Chondrocyte (in vitro differentiated cells): ENCODE measurements around the gene CUBN. TPM values are rescaled to one million over a fixed set of nuclear protein-coding genes. Genes with fewer than 3 reads are reported as not detected.
A peak's percentile ranks its signal among the peaks of the same experiment; 100 is the strongest.

ENCODE experiments used
- DNase-seq: peaks from one replicate; pipeline ENCODE4 v3.0.0; 2021; ENCODE audit warnings: mixed read lengths, low spot score
- H3K27ac Mint-ChIP-seq: one replicate; pipeline ENCODE4 v1.8.0; 2021; ENCODE audit warnings: mild to moderate bottlenecking, moderate library complexity, mixed read lengths; ENCODE audit not compliant: unreplicated experiment
- H3K27me3 Mint-ChIP-seq: 2 replicates; pipeline ENCODE4 v1.8.0; 2021; ENCODE audit warnings: low read depth, mixed read lengths
- H3K36me3 Mint-ChIP-seq: 2 replicates; pipeline ENCODE4 v1.8.0; 2021; ENCODE audit warnings: low read depth, mixed read lengths
- H3K4me1 Mint-ChIP-seq: 2 replicates; pipeline ENCODE4 v1.8.0; 2021; ENCODE audit warnings: low read depth, mild to moderate bottlenecking, mixed read lengths
- H3K4me3 Mint-ChIP-seq: one replicate; pipeline ENCODE4 v1.8.0; 2021; ENCODE audit warnings: mild to moderate bottlenecking, moderate library complexity, mixed read lengths; ENCODE audit not compliant: unreplicated experiment
- H3K9me3 Mint-ChIP-seq: 2 replicates; pipeline ENCODE4 v1.8.0; 2021; ENCODE audit warnings: low read depth, mixed read lengths
- CTCF ChIP-seq: fragments of 200-600 bp; sonication (generic); IDR thresholded peaks from 2 replicates; pipeline ENCODE4 v1.5.0; 2021; ENCODE audit warnings: antibody characterized with exemption, mild to moderate bottlenecking, moderate library complexity
- total RNA-seq: library from RNA; stranded (reverse); gene quantifications from 3 replicates; pipeline ENCODE4 v1.2.1, GENCODE V29; 2021

The CUBN gene
- total RNA-seq, 1 donor from 2014 or later, result 1.0 TPM

- no peak for DNase-seq
- Mint-ChIP-seq H3K4me3 (no peak overlapping the region), H3K4me1 (peaks cover 15% of the 10 kb centered on the region), H3K27me3 (no peaks in the 10 kb centered on the region), H3K9me3 (no peaks in the 10 kb centered on the region), H3K36me3 (no peaks in the 10 kb centered on the region), H3K27ac (no peak overlapping the region)
- no peak for TF ChIP-seq CTCF
Observed at GRCh38 chr10:16957038-16957437, 172.6 kb downstream of the CUBN start.

GRCh38 chr10:16954280-16955030 is 175.2 kb downstream of the CUBN start:
- no peak overlapping the region for H3K4me3 Mint-ChIP-seq
- H3K36me3 Mint-ChIP-seq, result no peaks in the 10 kb centered on the region
- peaks cover 31% of the 10 kb centered on the region for H3K4me1 Mint-ChIP-seq
- no peak for DNase-seq
- no peak for TF ChIP-seq CTCF
- H3K27me3 Mint-ChIP-seq, result no peaks in the 10 kb centered on the region
- H3K9me3 Mint-ChIP-seq, result no peaks in the 10 kb centered on the region
- no peak overlapping the region for H3K27ac Mint-ChIP-seq

GRCh38 chr10:16953270-16953669 is 176.3 kb downstream of the CUBN start:
- no peaks in the 10 kb centered on the region for H3K9me3 Mint-ChIP-seq
- H3K27ac Mint-ChIP-seq, result no peak overlapping the region
- TF ChIP-seq CTCF, result no peak
- no peak overlapping the region for H3K4me3 Mint-ChIP-seq
- no peaks in the 10 kb centered on the region for H3K36me3 Mint-ChIP-seq
- no peaks in the 10 kb centered on the region for H3K27me3 Mint-ChIP-seq
- DNase-seq, result no peak
- H3K4me1 Mint-ChIP-seq, result peaks cover 31% of the 10 kb centered on the region

GRCh38 chr10:16952610-16953009 is 177.0 kb downstream of the CUBN start:
- H3K4me3 Mint-ChIP-seq, result no peak overlapping the region
- H3K27ac Mint-ChIP-seq, result peak overlapping the region; percentile 49
- no peaks in the 10 kb centered on the region for H3K27me3 Mint-ChIP-seq
- peak; percentile 55 for TF ChIP-seq CTCF
- no peaks in the 10 kb centered on the region for H3K36me3 Mint-ChIP-seq
- H3K4me1 Mint-ChIP-seq, result peaks cover 31% of the 10 kb centered on the region
- no peaks in the 10 kb centered on the region for H3K9me3 Mint-ChIP-seq
- no peak for DNase-seq

- Mint-ChIP-seq H3K36me3 (no peaks in the 10 kb centered on the region), H3K27ac (peak overlapping the region; percentile 4), H3K4me1 (peaks cover 28% of the 10 kb centered on the region), H3K9me3 (no peaks in the 10 kb centered on the region), H3K4me3 (no peak overlapping the region), H3K27me3 (no peaks in the 10 kb centered on the region)
- TF ChIP-seq CTCF, result no peak
- no peak for DNase-seq
Observed at GRCh38 chr10:16952080-16952479, 177.5 kb downstream of the CUBN start.
